Metanephros (tissue), 1 donor: ENCODE measurements around the gene FBLN2. TPM values are rescaled to one million over a fixed set of nuclear protein-coding genes. Genes with fewer than 3 reads are reported as not detected.

Source experiments
- total RNA-seq: library from RNA; depleted of rRNA; stranded (reverse); fragments of >200 nt; gene quantifications from one replicate; pipeline ENCODE4 v1.2.3, GENCODE V29; 2014

Gene FBLN2
- 34.4 TPM for total RNA-seq

DNA sequence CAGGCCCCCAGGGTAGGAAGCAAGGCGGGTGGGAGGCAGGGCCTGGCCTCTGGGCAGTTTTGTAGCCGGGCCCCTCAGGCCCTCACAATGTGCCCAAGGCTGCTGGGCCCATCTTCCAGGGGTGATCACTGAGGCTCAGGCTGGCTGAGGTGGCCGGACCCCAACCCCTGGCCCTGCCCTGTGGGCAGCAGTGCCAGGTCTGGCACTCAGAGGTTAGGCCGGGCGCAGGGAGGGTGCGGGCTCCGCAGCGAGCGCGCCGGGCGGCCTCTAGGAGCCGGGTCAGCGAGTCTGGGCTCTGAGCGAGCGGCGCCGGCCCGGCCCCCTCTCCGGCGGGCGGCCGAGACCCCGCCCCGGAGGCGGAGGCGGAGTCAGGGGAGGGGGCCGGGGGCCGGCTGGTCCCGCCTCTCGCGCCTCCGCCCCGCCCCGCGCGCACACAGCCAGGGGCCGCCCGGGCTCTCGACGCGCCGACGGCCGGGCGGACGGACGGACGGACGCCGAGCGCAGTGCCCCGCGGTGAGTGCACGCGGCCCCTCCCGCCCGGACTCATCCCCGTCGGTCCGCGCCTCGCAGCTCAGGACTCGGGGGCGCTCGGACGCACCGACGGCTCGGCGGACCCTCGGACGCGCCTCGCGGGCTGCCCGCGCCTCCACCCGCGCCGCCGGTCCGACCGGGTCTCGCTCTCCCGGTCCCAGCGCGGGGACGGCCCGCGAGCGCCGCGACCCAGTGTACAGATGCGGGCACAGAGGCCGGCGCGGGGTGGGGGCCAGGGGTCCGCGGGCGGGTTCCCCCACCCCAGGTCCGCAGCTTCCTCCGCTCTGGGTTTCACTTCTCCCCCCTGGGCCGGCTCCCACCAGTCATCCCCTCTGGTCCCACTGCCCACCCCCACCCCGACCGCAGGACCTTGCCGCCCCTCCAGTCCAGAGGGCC, at the start of gene FBLN2:
TSS of gene FBLN2 (plus strand) at position 430 of the 927 bp plus-strand sequence. CDS start 21,231 bp downstream, outside the sequence.

Other genes starting within 250 kb of the FBLN2 start
- gene NUP210, start 128.8 kb upstream of the FBLN2 start, total RNA-seq, result 27.6 TPM
- gene HDAC11, start 68.8 kb upstream of the FBLN2 start, total RNA-seq, result 23.9 TPM